Measurements from ENCODE around the gene DEFB132. TPM values are rescaled to one million over a fixed set of nuclear protein-coding genes. Genes with fewer than 3 reads are reported as not detected.
A peak's percentile ranks its signal among the peaks of the same experiment; 100 is the strongest.

DEFB132 gene
- total RNA-seq, 1 donor from 2014 or later = 0.32 TPM

- Histone ChIP-seq H3K4me3 (no peak overlapping the region), H3K36me3 (no peaks in the 10 kb centered on the region), H3K4me1 (no peaks in the 10 kb centered on the region), H3K9me3 (no peaks in the 10 kb centered on the region), H3K27me3 (no peaks in the 10 kb centered on the region), H3K27ac (no peak overlapping the region)
- intact Hi-C loops (cut with DNase I) = no loop called here
- no peak for TF ChIP-seq CTCF (IDR thresholded peaks at IDR 0.05)
- no peak for DNase-seq (ENCODE audit: low spot score in 2 of 2)
Observed at GRCh38 chr20:258269-258858, 840 bp downstream of the DEFB132 start.

GRCh38 chr20:258963-259362, 1.4 kb downstream of the DEFB132 start:
- H3K36me3 ChIP-seq = no peaks in the 10 kb centered on the region
- H3K9me3 ChIP-seq = no peaks in the 10 kb centered on the region
- no peaks in the 10 kb centered on the region for H3K4me1 ChIP-seq
- H3K27ac ChIP-seq = no peak overlapping the region
- intact Hi-C loops (cut with DNase I) = no loop called here
- no peak overlapping the region for H3K4me3 ChIP-seq
- DNase-seq (ENCODE audit: low spot score in 2 of 2) = no peak
- no peak for TF ChIP-seq CTCF (IDR thresholded peaks at IDR 0.05)
- H3K27me3 ChIP-seq = no peaks in the 10 kb centered on the region

- no peaks in the 10 kb centered on the region for H3K27me3 ChIP-seq
- TF ChIP-seq CTCF (IDR thresholded peaks at IDR 0.05) = no peak
- intact Hi-C loops (cut with DNase I) = loop anchor here (10.0 kb wide), 1 partner anchor 205 kb away; the partner anchor contains the start of gene TBC1D20
- H3K27ac ChIP-seq = no peak overlapping the region
- no peaks in the 10 kb centered on the region for H3K4me1 ChIP-seq
- DNase-seq (ENCODE audit: low spot score in 2 of 2) = no peak
- H3K36me3 ChIP-seq = no peaks in the 10 kb centered on the region
- no peak overlapping the region for H3K4me3 ChIP-seq
- no peaks in the 10 kb centered on the region for H3K9me3 ChIP-seq
Observed at GRCh38 chr20:259981-260380, 2.5 kb downstream of the DEFB132 start.

GRCh38 chr20:263701-264100, 6.2 kb downstream of the DEFB132 start:
- Histone ChIP-seq H3K4me3 (no peak overlapping the region), H3K27me3 (no peaks in the 10 kb centered on the region), H3K27ac (no peak overlapping the region), H3K36me3 (no peaks in the 10 kb centered on the region), H3K9me3 (no peaks in the 10 kb centered on the region), H3K4me1 (no peaks in the 10 kb centered on the region)
- TF ChIP-seq CTCF (IDR thresholded peaks at IDR 0.05) = no peak
- intact Hi-C loops (cut with DNase I) = loop anchor here (10.0 kb wide), 1 partner anchor 201 kb away; the partner anchor contains the start of gene TBC1D20
- no peak for DNase-seq (ENCODE audit: low spot score in 2 of 2)

GRCh38 chr20:266596-267562, 9.4 kb downstream of the DEFB132 start:
- H3K4me3 ChIP-seq = peak overlapping the region; percentile 52 to 69
- no peaks in the 10 kb centered on the region for H3K36me3 ChIP-seq
- H3K27me3 ChIP-seq = no peaks in the 10 kb centered on the region
- no peaks in the 10 kb centered on the region for H3K4me1 ChIP-seq
- intact Hi-C loops (cut with DNase I) = loop anchor here (1.0 to 10.0 kb wide), 3 partner anchors 30 to 198 kb away; partner anchors contain the start of genes TBC1D20 and ZCCHC3
- no peak overlapping the region for H3K27ac ChIP-seq
- TF ChIP-seq CTCF (IDR thresholded peaks at IDR 0.05) = peak; percentile 89 to 97 (median 94)
- peak; percentile 29 to 91 for DNase-seq (ENCODE audit: low spot score in 2 of 2)
- H3K9me3 ChIP-seq = no peaks in the 10 kb centered on the region

Data from ascending aorta (tissue), 2 donors.